HT1080 (cell line): ENCODE measurements around the gene STIP1. TPM values are rescaled to one million over a fixed set of nuclear protein-coding genes. Genes with fewer than 3 reads are reported as not detected.
A peak's percentile ranks its signal among the peaks of the same experiment; 100 is the strongest.

Experiments used
- DNase-seq: peaks from one replicate; pipeline ENCODE4 v3.0.0-alpha.2; 2015; ENCODE audit warnings: low read depth
- total RNA-seq: library from RNA; depleted of rRNA; stranded (reverse); fragments of >200 nt; shearing (Covaris generic); gene quantifications from 2 replicates; pipeline ENCODE4 v1.2.3, GENCODE V29; 2014

Gene STIP1
- total RNA-seq, 1 experiment from 2014 or later: 368 TPM

DNA sequence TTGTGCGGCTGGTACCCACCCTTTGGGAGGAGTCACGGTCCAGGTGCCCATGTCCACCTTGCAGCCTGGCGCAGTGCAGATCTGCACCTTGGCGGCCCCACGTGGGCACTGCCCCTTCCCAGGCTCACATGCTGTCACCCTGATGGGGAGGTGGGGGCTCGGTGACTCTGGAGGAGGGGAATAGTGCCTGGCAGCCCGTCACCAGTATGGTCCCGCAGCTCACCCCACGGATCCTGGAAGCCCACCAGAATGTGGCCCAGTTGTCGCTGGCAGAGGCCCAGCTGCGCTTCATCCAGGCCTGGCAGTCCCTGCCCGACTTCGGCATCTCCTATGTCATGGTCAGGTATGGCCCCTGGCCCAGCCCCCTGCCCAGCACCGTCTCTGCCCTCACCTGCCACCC, 34.8 kb downstream of the STIP1 start:
- no peak for DNase-seq

DNA sequence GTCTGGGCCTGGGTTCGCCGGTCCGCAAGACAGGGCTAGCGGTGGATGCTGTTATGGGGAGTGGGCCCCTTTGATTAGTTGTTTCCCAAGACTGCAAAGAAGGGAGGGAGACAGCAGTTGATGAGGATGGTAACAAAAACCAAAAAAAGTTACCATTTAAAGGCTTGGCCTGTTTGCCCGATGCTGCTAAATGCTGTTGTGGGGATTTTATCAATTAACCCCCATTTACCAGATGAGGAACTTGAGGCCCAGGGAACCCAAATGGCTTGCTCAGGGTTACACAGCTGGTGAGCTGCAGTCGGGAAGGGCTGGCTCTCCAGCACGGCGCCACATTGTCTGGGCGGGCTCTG, 36.7 kb downstream of the STIP1 start:
- DNase-seq: no peak

DNA sequence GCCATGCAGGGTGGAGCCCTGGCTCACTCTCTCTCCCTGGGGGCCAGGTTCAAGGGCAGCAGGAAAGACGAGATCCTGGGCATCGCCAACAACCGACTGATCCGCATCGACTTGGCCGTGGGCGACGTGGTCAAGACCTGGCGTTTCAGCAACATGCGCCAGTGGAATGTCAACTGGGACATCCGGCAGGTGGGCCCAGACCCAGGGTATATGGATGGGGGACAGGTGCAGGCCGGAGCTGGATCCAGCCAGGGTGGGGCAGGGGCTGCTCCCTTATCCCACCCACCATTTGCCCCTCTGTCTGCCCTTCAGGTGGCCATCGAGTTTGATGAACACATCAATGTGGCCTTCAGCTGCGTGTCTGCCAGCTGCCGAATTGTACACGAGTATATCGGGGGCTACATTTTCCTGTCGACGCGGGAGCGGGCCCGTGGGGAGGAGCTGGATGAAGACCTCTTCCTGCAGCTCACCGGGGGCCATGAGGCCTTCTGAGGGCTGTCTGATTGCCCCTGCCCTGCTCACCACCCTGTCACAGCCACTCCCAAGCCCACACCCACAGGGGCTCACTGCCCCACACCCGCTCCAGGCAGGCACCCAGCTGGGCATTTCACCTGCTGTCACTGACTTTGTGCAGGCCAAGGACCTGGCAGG, 37.2 kb downstream of the STIP1 start:
- DNase-seq: no peak

DNA sequence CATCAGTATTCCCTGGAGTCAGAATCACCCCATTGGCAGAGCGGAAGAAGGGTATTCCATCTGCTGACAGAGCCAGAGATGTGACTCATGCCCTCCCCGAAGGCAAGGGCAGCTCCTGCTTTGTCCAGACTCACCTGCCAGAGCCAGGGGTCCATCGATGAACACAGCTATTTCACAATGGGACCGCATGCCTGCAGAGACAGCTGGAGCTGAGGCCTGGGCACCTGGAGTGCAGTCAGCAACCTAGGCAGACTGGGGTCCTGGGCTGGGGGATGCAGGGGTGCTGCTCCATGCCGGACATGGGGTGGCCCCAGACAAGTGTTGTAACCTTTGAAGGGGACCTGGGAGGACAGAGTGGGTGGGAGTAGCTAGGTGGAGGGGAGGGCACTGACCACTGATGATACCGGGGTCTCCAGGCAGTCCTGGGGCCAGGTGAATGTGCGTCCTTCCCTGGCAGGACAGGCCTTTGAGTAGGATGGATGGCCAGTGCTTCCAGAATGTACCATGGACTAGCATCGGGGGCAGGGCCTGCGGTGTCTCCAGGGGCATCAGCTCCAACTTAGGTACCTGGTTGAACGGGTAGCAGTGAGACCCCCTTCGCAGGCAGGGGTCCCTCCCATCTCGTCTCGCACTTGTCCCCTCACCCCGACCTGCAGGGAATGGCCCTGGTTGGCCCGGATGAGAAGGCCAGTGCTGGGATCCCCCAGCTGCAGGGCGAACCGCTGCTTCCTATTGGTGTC, 38.4 kb downstream of the STIP1 start:
- DNase-seq: no peak

DNA sequence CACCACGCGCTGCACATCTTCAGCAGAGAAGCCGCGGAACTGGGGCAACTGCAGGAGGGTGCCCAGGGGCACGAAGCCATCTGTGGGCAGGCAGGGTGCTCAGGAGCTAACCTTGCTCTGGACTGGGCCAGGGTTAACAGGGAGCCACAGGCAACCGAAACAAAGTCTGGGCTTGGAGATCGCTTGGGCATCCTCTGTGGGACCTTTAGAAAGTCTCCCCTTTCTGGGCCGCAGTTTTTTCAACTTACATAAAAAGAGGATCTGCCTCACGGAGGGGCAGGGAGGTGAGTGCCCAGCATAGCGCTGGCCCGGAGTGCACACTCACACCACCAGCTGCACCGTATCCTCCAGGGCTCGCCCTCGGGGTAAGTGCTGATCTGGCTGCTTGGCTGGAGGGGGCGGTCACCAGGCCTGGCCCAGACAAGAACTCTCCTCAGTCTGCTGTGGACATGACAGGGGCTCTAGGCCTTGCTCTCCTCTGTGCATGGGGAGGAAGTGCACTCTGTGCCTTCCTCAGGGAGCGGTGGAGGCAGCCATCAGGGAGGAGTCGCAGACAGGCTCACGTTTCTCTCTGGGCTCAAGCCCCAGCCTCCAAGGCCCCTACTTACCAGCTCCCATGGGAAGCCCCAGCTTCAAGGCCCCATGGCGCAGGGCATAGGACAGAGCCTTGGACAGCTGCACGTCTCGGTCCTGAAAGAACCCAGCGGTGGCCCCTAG, 39.1 kb downstream of the STIP1 start:
- DNase-seq: no peak

DNA sequence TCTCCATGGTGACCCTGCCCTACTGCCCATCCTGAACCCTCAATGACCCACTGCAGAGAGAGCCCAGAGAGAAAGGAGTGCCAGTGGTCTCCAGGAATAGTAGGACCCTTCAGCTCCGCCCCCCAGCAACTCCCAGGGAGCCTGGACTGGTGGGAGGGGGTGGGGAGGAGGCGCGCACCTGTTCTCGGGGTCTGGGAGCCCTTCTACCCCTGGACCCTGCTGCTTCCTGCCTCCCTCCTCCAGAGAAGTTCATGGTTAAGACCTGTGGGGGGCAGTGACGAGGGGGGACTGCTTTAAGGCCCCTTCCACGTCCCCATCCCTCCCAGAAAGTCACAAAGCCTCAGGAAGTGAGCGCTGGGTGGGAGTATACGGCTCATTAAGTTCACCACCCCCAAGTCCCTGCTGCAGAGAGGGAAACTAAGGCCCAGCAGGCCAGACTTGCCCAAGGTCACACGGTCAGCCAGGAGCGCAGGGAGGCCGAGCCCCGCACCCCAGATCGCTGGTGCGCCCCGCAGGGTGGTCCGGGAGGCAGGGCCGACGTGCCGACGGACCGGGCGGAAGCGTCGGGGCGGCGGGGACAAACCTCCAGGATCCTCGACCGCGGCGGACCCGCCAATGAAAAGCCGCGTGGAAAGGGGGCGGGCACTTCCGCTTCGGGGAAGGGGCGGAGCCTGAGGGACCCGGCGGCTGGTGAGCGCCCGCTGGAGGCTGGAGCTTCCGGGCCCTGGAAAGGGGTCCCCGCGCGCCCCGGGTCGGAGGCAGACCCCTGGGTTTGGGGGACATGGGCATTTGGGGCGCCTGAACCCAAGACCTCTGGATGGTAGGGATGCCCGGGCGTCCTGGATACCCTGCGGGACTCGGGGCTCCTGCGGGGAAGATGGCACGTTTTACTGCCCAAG, 39.9 kb downstream of the STIP1 start, which contains the start of the genes NUDT22 and TRPT1:
TSS of gene NUDT22 (plus strand) at position 667 of the 899 bp plus-strand sequence. CDS start 379 bp downstream, outside the sequence.
TSS of gene TRPT1 (minus strand) at position 579 of the 899 bp plus-strand sequence. CDS start at position 253, 326 bp downstream.
- peak; percentile 83 for DNase-seq

DNA sequence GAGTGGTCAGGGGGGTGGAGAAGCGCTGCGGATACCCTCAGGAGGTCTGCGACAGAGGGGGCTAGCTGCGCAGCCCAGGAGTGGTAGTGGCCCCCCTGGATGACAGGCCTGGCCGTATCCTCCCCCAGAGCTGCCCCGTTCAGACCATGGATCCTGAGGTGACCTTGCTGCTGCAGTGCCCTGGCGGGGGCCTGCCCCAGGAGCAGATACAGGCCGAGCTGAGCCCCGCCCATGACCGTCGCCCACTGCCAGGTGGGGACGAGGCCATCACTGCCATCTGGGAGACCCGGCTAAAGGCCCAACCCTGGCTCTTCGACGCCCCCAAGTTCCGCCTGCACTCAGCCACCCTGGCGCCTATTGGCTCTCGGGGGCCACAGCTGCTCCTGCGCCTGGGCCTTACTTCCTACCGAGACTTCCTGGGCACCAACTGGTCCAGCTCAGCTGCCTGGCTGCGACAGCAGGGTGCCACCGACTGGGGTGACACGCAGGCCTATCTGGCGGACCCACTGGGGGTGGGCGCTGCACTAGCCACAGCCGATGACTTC, 40.6 kb downstream of the STIP1 start:
- DNase-seq: peak; percentile 60

DNA sequence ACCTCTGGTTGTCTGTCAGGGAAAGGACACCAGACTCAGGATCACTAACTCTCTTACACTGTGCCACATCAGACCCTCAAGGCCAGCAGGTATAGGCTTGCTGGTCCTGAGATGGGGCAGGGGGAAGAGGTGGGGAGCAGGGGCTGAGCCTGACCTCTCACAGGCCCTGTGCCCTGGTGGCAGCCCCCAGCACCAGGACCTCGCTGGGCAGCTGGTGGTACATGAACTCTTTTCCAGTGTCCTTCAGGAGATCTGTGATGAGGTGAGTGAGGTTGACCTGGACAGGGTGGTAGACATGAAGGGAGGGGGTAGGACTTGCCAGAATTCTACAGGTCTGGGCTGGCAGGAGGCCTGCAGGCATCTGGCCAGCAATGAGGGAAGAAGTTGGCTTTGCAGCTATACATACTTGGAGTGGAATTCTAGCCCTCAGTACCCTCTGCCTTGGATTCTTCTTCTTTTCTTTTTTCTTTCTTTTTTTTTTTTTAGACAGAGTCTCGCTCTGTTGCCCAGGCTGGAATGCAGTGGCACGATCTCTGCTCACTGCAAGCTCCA, 41.5 kb downstream of the STIP1 start:
- DNase-seq: no peak

DNA sequence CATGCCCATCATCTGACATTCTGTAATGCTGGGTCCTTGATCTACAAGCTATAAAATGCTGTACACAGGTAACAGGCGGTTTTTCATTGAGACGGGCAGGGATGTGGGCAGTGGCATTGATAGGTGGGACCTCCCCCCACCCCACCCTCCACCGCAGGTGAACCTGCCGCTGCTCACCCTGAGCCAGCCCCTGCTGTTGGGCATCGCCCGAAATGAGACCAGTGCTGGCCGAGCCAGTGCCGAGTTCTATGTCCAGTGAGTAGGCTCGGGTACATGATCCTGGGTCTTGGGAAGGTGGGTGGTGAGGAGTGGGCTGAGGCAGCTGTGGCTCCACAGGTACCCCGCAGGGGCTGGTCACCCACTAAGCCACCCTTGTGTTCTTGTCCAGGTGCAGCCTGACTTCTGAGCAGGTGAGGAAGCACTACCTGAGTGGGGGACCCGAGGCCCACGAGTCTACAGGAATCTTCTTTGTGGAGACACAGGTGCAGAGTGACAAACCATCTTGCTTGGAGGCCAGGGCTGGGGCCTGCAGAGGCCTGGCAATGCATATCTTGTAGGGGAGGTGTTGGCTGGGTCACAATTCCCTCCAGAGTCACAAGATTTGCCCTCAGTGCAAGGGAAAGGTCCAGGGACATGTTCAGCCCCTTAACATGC, 43.2 kb downstream of the STIP1 start:
- no peak for DNase-seq

DNA sequence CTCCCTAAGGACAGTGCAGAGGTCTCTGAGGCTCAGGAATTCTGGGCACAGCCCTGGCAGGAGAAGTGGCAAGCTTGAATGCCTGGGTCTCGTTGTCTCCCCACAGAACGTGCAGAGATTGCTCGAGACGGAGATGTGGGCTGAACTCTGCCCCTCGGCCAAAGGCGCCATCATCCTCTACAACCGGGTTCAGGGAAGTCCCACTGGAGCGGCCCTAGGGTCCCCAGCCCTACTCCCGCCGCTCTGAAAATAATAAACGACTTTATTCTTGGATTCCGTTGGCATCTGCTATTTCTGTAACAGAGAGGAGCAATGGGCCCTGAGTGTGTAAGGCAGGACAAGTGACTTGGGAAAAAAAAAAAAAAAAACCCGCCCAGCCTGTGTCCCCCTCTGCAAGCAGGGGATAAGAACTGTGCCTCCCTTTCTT, 43.8 kb downstream of the STIP1 start:
- no peak for DNase-seq

DNA sequence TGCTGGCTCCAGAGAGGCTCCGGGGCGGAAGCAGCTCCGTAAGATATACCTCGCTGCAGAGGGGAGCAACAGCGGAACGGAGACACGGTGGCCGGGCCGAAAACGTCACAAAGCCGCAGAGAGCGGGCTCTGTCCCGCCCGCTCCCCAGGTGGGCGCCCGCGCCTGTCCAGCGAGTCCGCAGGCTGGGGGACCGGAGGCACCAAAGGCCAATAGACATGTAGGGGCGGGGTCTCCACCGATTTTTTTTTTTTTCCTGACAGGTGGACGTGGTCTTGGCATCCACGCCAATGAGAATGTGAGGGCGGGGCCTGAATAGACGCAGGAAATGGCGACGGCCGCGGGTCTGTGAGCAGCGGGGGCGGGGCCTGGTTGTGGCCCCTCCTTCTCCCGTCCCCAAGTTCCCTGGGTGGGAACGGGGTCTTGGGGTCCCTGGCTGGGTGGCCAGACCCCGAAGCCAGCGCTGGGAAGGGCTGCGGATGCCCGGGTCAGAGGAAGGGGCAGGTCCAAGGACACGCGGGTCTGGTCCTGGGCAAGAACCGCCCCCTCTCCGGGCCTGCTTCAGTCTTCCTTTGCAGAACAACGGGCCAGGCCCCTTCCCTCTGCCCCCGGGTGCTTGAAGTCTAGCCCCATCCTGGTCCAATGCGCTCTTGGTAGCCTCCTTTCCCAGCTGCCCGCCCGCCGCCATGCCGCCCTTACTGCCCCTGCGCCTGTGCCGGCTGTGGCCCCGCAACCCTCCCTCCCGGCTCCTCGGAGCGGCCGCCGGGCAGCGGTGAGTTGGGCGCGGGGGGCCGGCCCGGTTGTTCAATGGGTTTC, 44.4 kb downstream of the STIP1 start, which contains the start of gene DNAJC4:
TSS of gene DNAJC4 (plus strand) at position 378 of the 814 bp plus-strand sequence. CDS start at position 685, 307 bp downstream.
- DNase-seq: peak; percentile 90

DNA sequence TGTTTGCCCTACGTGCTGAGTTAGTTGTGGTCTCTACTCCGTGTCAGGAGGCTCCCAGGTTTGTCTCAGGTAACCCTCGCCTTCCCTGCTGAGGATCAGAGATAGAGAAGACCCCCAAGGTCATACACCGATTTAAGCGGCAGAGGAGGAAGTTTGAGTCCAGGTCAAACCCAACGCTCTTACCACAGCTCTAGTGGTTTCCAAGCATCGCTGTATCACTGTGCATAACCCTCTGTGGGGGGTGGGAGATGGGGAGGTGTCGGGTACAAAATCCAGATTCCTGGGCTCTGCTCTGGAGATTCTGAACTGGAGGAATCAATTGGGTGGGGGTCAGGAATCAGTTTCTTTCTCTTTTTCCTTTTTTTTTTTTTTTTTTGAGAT, 45.0 kb downstream of the STIP1 start:
- no peak for DNase-seq

DNA sequence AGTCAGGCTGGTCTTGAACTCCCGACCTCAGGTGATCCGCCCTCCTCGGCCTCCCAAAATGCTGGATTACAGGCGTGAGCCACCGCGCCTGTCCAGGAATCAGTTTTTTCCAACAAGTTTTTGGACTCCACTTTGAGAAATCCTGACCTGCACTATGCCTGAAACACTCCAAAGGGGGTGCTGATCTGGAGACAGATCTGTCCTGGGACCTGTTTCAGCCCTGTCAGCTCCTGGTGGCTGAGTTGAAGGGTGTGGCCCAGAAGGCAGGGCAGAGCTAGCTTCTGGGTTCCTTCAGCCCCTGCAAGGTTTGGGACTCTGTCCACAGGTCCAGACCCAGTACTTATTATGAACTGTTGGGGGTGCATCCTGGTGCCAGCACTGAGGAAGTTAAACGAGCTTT, 45.6 kb downstream of the STIP1 start:
- DNase-seq: no peak

DNA sequence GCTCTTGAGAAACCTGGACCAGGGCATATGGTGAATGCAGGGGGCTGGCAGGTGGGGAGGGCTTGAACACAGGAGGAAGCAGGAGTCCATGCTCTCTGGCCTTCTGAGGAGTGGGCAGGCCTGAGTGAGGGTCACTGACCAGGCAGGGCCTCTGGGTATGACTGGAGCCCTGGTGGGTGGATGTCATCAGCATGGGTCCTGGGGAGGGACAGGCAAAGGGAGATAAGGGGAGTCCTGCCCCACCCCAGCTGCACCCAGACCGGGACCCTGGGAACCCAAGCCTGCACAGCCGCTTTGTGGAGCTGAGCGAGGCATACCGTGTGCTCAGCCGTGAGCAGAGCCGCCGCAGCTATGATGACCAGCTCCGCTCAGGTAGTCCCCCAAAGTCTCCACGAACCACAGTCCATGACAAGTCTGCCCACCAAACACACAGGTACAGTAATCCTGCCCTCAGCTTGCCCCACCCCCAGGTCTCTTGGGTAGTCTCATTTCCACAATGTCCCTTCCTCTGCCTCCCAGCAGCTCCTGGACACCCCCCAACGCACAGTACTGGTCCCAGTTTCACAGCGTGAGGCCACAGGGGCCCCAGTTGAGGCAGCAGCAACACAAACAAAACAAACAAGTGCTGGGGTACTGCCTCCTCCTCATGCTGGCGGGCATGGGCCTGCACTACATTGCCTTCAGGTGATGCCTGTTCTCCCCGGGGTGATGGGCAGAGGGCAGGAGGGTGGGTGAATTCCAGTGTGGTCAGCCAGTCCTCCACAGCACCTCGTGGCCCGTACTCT, 46.4 kb downstream of the STIP1 start:
- no peak for DNase-seq

DNA sequence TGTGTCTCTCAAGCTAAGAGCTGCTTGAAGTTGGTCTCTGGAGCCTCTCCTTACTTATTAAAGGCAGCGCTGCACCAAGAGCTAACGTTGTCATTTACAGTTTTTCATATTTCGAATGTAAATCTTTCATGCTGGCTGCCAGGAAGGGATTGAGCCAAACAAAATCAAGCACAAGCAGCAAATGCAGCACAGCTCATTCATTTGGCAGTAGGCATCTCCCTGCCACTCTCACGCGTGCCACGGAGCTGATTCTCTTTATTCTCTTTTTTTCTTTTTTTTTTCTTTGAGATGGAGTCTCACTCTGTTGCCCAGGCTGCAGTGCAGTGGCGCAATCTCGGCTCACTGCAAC, 47.0 kb downstream of the STIP1 start:
- no peak for DNase-seq

DNA sequence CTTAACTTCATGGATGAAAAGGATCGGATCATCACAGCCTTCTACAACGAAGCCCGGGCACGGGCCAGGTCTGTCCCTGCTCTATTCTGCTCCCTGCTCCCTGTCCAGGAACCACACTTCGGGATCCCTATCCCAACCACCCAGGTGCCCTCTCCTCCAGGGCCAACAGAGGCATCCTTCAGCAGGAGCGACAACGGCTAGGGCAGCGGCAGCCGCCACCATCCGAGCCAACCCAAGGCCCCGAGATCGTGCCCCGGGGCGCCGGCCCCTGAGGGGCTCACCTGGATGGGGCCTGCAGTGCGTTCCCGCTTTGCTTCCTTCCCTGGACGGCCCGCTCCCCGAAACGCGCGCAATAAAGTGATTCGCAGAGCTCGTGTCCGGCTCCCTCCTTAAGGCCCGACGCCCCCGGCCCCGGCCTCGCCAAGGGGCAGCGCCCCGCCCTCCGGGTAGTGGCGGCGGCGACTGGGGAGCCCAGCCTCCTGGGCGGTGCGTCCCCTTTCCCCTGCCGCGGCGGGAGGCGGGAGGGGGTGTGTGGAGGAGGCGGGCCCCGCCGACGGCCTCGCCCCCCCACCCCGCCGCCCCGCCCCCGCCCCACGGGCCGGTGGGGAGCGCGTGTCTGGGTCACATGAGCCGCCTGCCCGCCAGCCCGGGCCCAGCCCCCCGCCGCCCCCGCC, 48.1 kb downstream of the STIP1 start, which contains the start of gene VEGFB:
TSS of gene VEGFB (plus strand) at position 672 of the 674 bp plus-strand sequence. CDS start 250 bp downstream, outside the sequence.
- no peak for DNase-seq

DNA sequence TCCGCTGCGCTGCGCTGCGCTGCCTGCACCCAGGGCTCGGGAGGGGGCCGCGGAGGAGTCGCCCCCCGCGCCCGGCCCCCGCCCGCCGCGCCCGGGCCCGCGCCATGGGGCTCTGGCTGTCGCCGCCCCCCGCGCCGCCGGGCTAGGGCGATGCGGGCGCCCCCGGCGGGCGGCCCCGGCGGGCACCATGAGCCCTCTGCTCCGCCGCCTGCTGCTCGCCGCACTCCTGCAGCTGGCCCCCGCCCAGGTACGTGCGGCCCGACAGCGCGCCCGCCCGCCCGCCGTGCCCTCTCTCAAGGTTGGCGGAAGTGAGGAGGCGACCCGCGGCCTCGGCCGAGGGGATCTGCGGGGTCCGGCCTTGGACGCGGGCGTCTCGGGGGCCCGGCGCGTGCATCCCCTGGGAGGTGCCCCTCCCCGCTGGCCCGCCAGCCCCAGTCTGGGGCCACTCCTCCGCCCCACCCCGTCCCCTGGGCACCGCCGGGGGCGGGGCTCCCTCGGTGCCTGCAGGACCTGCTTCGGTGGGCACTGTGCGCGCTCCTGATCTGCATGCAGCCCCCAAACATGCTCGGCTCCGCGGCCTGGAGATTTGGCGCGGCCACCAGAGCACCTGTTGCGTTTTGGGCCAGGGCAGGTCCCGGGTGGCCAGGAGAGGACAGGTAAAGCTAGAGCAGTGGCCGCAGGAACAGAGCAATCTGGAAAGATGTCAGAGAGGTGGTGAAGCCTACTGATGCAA, 48.8 kb downstream of the STIP1 start:
- DNase-seq: no peak
